ENCODE results near the gene AVEN. TPM values are rescaled to one million over a fixed set of nuclear protein-coding genes. Genes with fewer than 3 reads are reported as not detected.

The AVEN gene
- total RNA-seq, 1 donor from 2014 or later, result 13.8 TPM

DNA sequence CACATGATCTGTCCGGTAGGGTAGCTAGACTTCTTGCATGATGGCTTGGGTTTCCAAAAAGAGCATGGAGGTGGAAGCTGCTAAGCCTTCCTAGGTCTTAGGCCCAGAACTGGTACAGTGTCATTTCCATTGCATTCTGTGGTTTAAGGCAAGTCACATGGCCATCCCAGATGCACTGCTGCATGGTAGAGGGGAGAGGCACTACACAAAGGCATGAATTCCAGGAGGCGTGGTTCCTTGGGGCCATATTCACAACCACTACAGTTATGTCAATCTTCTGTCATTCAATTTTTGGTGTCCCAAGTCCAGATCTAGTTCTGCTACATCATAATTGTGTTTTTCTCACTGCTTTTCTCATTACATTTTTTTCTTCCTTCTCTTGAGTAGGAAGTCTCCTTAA lies 192.9 kb downstream of the AVEN start:
- Mint-ChIP-seq H3K9me3 (ENCODE audit: unreplicated experiment) (no peaks in the 10 kb centered on the region), H3K36me3 (ENCODE audit: unreplicated experiment) (no peaks in the 10 kb centered on the region), H3K27ac (ENCODE audit: unreplicated experiment) (no peak overlapping the region), H3K4me3 (ENCODE audit: unreplicated experiment) (no peak overlapping the region), H3K4me1 (ENCODE audit: low read depth, unreplicated experiment) (no peaks in the 10 kb centered on the region), H3K27me3 (ENCODE audit: unreplicated experiment) (no peaks in the 10 kb centered on the region)
- TF ChIP-seq, protein P1, sequence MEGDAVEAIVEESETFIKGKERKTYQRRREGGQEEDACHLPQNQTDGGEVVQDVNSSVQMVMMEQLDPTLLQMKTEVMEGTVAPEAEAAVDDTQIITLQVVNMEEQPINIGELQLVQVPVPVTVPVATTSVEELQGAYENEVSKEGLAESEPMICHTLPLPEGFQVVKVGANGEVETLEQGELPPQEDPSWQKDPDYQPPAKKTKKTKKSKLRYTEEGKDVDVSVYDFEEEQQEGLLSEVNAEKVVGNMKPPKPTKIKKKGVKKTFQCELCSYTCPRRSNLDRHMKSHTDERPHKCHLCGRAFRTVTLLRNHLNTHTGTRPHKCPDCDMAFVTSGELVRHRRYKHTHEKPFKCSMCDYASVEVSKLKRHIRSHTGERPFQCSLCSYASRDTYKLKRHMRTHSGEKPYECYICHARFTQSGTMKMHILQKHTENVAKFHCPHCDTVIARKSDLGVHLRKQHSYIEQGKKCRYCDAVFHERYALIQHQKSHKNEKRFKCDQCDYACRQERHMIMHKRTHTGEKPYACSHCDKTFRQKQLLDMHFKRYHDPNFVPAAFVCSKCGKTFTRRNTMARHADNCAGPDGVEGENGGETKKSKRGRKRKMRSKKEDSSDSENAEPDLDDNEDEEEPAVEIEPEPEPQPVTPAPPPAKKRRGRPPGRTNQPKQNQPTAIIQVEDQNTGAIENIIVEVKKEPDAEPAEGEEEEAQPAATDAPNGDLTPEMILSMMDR (IDR thresholded peaks at IDR 0.05; ENCODE audit: partially characterized antibody, unreplicated experiment), result no peak
- DNase-seq, result no peak

GRCh38 chr15:33844597-33844996 lies 194.4 kb downstream of the AVEN start:
- H3K4me1 Mint-ChIP-seq (ENCODE audit: low read depth, unreplicated experiment), result no peaks in the 10 kb centered on the region
- H3K27ac Mint-ChIP-seq (ENCODE audit: unreplicated experiment), result no peak overlapping the region
- TF ChIP-seq, protein P1 (IDR thresholded peaks at IDR 0.05; ENCODE audit: partially characterized antibody, unreplicated experiment), result no peak
- H3K27me3 Mint-ChIP-seq (ENCODE audit: unreplicated experiment), result no peaks in the 10 kb centered on the region
- DNase-seq, result no peak
- no peak overlapping the region for H3K4me3 Mint-ChIP-seq (ENCODE audit: unreplicated experiment)
- H3K36me3 Mint-ChIP-seq (ENCODE audit: unreplicated experiment), result no peaks in the 10 kb centered on the region
- peaks cover 2% of the 10 kb centered on the region for H3K9me3 Mint-ChIP-seq (ENCODE audit: unreplicated experiment)

GRCh38 chr15:33844186-33844585 lies 194.8 kb downstream of the AVEN start:
- TF ChIP-seq, protein P1 (IDR thresholded peaks at IDR 0.05; ENCODE audit: partially characterized antibody, unreplicated experiment), result no peak
- no peaks in the 10 kb centered on the region for H3K36me3 Mint-ChIP-seq (ENCODE audit: unreplicated experiment)
- H3K9me3 Mint-ChIP-seq (ENCODE audit: unreplicated experiment), result peaks cover 2% of the 10 kb centered on the region
- no peak overlapping the region for H3K4me3 Mint-ChIP-seq (ENCODE audit: unreplicated experiment)
- no peaks in the 10 kb centered on the region for H3K27me3 Mint-ChIP-seq (ENCODE audit: unreplicated experiment)
- no peak for DNase-seq
- no peak overlapping the region for H3K27ac Mint-ChIP-seq (ENCODE audit: unreplicated experiment)
- no peaks in the 10 kb centered on the region for H3K4me1 Mint-ChIP-seq (ENCODE audit: low read depth, unreplicated experiment)

GRCh38 chr15:33840615-33841014 lies 198.4 kb downstream of the AVEN start:
- H3K9me3 Mint-ChIP-seq (ENCODE audit: unreplicated experiment), result peaks cover 5% of the 10 kb centered on the region
- TF ChIP-seq, protein P1 (IDR thresholded peaks at IDR 0.05; ENCODE audit: partially characterized antibody, unreplicated experiment), result no peak
- no peaks in the 10 kb centered on the region for H3K36me3 Mint-ChIP-seq (ENCODE audit: unreplicated experiment)
- H3K4me1 Mint-ChIP-seq (ENCODE audit: low read depth, unreplicated experiment), result no peaks in the 10 kb centered on the region
- no peak overlapping the region for H3K4me3 Mint-ChIP-seq (ENCODE audit: unreplicated experiment)
- no peak overlapping the region for H3K27ac Mint-ChIP-seq (ENCODE audit: unreplicated experiment)
- no peak for DNase-seq
- H3K27me3 Mint-ChIP-seq (ENCODE audit: unreplicated experiment), result no peaks in the 10 kb centered on the region

GRCh38 chr15:33839540-33839939 lies 199.5 kb downstream of the AVEN start:
- Mint-ChIP-seq H3K9me3 (ENCODE audit: unreplicated experiment) (peaks cover 5% of the 10 kb centered on the region), H3K36me3 (ENCODE audit: unreplicated experiment) (no peaks in the 10 kb centered on the region), H3K4me3 (ENCODE audit: unreplicated experiment) (no peak overlapping the region), H3K27ac (ENCODE audit: unreplicated experiment) (no peak overlapping the region), H3K4me1 (ENCODE audit: low read depth, unreplicated experiment) (no peaks in the 10 kb centered on the region), H3K27me3 (ENCODE audit: unreplicated experiment) (no peaks in the 10 kb centered on the region)
- DNase-seq, result no peak
- TF ChIP-seq, protein P1 (IDR thresholded peaks at IDR 0.05; ENCODE audit: partially characterized antibody, unreplicated experiment), result no peak
